Left ventricle myocardium inferior (tissue), 1 donor: ENCODE results near the gene SYK. TPM values are rescaled to one million over a fixed set of nuclear protein-coding genes. Genes with fewer than 3 reads are reported as not detected.

Experiments used
- DNase-seq: peaks from one replicate; pipeline ENCODE4 v3.0.0-alpha.2; 2020
- H3K27ac ChIP-seq: fragments of 200-600 bp; replicated peaks from 2 replicates; pipeline ENCODE4 v1.8.0; 2021
- H3K27me3 ChIP-seq: fragments of 200-600 bp; 2 replicates; pipeline ENCODE4 v1.8.0; 2021; ENCODE audit warnings: low read depth
- H3K36me3 ChIP-seq: fragments of 200-600 bp; 2 replicates; pipeline ENCODE4 v1.8.0; 2021
- H3K4me1 ChIP-seq: fragments of 200-600 bp; 2 replicates; pipeline ENCODE4 v1.8.0; 2021
- H3K4me3 ChIP-seq: fragments of 200-600 bp; 2 replicates; pipeline ENCODE4 v1.8.0; 2021; ENCODE audit warnings: mild to moderate bottlenecking, moderate library complexity
- H3K9me3 ChIP-seq: fragments of 200-600 bp; replicated peaks from 2 replicates; pipeline ENCODE4 v1.8.0; 2021
- intact Hi-C: fragments of 100-400 bp; cut with micrococcal nuclease; formaldehyde crosslinking; loops from one replicate; pipeline ENCODE4 v1.11.0; 2022
- total RNA-seq: library from RNA; stranded (reverse); fragmentation: NEBNext Ultra II Directional; extraction: Animal tissue kit (Norgen Biotek cat#: 25700); gene quantifications from one replicate; pipeline ENCODE4 v1.2.1, GENCODE V29; 2021
- TF ChIP-seq, protein P1 (sequence below): fragments of 200-600 bp; IDR thresholded peaks from 2 replicates; pipeline ENCODE4 v1.8.0; 2021; ENCODE audit warnings: antibody characterized with exemption, mild to moderate bottlenecking, borderline replicate concordance
- donor health status: DM: no; HTN: yes; CAD: no; lungs with severe emphysema.

SYK gene
- total RNA-seq, 1 donor from 2014 or later, result 5.4 TPM

DNA sequence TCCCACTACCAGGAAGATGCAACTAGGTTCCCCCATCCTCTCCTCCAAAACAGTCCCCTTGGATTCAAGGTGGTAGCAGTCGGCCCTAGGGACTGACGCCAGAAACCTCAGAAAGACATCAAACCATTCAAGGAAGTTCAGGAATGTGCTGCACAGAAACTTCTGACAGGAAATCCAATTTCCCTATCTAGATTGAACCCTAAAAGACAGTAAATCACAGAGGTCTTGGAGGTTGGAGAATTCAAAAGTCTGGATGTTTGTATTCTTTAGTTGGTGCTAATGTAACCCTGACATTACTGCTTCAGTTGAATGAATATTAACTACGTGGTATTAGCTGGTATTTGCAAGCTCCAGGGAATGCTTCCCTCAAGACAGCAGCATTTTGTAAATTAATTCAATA is 125.3 kb downstream of the SYK start:
- peaks cover 11% of the 10 kb centered on the region for H3K4me1 ChIP-seq
- H3K27me3 ChIP-seq, result peaks cover 5% of the 10 kb centered on the region
- no peak overlapping the region for H3K27ac ChIP-seq
- H3K4me3 ChIP-seq, result no peak overlapping the region
- TF ChIP-seq, protein P1, sequence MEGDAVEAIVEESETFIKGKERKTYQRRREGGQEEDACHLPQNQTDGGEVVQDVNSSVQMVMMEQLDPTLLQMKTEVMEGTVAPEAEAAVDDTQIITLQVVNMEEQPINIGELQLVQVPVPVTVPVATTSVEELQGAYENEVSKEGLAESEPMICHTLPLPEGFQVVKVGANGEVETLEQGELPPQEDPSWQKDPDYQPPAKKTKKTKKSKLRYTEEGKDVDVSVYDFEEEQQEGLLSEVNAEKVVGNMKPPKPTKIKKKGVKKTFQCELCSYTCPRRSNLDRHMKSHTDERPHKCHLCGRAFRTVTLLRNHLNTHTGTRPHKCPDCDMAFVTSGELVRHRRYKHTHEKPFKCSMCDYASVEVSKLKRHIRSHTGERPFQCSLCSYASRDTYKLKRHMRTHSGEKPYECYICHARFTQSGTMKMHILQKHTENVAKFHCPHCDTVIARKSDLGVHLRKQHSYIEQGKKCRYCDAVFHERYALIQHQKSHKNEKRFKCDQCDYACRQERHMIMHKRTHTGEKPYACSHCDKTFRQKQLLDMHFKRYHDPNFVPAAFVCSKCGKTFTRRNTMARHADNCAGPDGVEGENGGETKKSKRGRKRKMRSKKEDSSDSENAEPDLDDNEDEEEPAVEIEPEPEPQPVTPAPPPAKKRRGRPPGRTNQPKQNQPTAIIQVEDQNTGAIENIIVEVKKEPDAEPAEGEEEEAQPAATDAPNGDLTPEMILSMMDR, result no peak
- no peaks in the 10 kb centered on the region for H3K36me3 ChIP-seq
- intact Hi-C loops, result no loop called here
- no peaks in the 10 kb centered on the region for H3K9me3 ChIP-seq
- no peak for DNase-seq

DNA sequence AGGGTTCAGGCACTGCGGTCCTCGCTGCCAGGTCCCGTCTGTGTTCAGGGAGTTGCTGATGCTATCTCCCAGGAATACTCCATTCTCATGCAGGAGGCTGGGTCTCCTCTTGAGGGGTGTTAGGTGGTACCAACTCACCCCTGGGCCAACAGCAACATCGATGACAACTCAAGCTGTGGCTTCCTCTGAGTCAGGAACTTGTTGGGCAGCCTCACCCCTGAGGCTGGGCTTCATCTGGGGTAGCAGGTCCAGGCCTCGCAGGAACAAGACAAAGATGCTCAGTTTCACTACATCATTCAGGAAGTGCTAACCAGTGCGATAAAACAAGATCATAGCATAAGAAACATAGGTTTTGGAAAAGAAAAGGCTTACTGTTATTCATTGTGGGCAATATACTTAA is 125.9 kb downstream of the SYK start:
- no peak for DNase-seq
- Histone ChIP-seq H3K4me3 (no peak overlapping the region), H3K27me3 (peaks cover 5% of the 10 kb centered on the region), H3K9me3 (no peaks in the 10 kb centered on the region), H3K36me3 (no peaks in the 10 kb centered on the region), H3K4me1 (peaks cover 8% of the 10 kb centered on the region), H3K27ac (no peak overlapping the region)
- TF ChIP-seq, protein P1, result no peak
- intact Hi-C loops, result no loop called here

DNA sequence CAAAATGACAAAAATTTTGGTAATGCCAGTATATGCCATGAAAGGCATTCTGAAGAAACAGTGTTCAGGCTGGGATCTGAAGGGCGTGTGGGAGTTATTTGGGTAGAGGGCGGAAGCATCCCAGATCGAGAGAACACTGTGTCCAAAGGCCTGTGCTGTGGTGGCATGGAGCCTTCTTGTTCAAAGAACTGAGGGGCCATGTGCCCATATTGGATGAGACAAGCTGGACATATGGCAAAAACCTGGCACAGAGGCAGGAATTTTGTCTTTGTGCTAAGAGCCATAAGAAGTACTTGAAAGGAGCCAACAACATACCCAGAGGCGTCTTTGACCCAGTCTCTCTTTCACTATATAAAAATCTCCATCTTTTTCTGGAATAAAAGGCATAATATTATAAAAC is 128.0 kb downstream of the SYK start:
- TF ChIP-seq, protein P1, result no peak
- Histone ChIP-seq H3K4me1 (peaks cover 8% of the 10 kb centered on the region), H3K36me3 (no peaks in the 10 kb centered on the region), H3K4me3 (no peak overlapping the region), H3K27me3 (peaks cover 5% of the 10 kb centered on the region), H3K27ac (no peak overlapping the region), H3K9me3 (no peaks in the 10 kb centered on the region)
- intact Hi-C loops, result no loop called here
- DNase-seq, result no peak

DNA sequence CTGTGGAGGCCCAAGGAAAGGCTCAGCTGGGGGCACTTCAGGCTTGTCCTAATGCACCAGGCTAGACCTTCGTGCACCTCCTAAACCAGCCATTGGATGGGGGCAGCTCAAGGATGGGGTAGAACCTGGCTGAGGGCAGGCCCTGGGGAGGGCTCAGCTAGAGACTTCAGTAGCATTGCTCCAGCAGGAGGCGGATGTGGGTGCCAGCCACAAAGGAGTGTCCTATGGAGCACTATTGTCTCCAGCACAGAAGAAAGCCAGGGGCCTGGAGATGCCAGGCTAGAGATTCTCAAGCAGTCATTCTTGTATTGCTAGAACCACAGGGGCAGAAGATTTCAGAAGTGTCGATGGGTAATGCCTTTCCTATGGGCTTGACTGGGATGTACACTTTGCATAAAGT is 131.8 kb downstream of the SYK start:
- Histone ChIP-seq H3K27me3 (no peaks in the 10 kb centered on the region), H3K36me3 (no peaks in the 10 kb centered on the region), H3K4me3 (no peak overlapping the region), H3K27ac (no peak overlapping the region), H3K4me1 (peaks cover 8% of the 10 kb centered on the region), H3K9me3 (no peaks in the 10 kb centered on the region)
- TF ChIP-seq, protein P1, result no peak
- no peak for DNase-seq
- intact Hi-C loops, result no loop called here

DNA sequence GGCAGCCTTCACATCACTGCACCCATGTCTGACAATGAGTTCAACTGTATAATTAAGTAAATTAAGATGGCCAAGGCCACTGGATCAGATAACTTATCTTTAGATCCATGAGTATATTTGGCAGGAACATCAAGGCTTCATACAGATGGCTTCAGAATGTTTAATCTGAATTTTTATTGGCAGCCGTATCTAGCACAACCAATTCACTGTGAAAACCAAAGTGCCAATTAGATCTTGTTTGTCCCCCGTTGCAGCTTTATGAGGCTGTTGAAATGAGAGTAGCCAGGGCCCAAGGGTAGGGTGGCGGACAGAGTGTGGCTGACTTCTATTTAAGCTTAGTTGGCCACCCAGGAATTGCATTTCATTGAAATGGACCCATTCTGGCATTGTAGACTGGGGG is 137.7 kb downstream of the SYK start:
- Histone ChIP-seq H3K27ac (no peak overlapping the region), H3K4me3 (no peak overlapping the region), H3K9me3 (peaks cover 9% of the 10 kb centered on the region), H3K4me1 (no peaks in the 10 kb centered on the region), H3K36me3 (no peaks in the 10 kb centered on the region), H3K27me3 (no peaks in the 10 kb centered on the region)
- intact Hi-C loops, result no loop called here
- no peak for DNase-seq
- TF ChIP-seq, protein P1, result no peak

DNA sequence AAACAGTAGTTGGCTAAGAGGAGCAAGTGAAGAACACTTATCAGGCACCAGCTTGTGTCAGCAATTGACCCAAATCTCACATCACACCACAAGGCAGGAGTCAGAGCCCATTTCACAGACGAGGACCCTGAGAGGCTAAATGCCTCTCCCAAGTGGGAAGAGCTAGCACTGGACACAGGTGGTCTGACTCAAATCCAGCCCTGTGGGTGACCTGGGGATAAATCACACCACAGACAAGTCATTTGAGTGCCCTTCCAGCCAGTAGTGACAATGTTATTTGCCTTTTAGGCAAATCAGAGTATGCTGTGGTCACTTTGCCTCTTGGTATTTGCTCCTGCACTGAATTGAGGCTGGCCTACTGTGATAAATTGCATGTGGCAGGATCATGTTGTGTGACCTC is 138.7 kb downstream of the SYK start:
- Histone ChIP-seq H3K36me3 (no peaks in the 10 kb centered on the region), H3K27me3 (peaks cover under 1% of the 10 kb centered on the region), H3K4me3 (no peak overlapping the region), H3K27ac (no peak overlapping the region), H3K9me3 (peaks cover 9% of the 10 kb centered on the region), H3K4me1 (no peaks in the 10 kb centered on the region)
- intact Hi-C loops, result no loop called here
- DNase-seq, result no peak
- TF ChIP-seq, protein P1, result no peak
